NCI-H510A treated with DMSO at 0.1 percent for 48 hours (cell line): ENCODE results near the gene PPIF.

Source experiments
- DNase-seq: peaks from one replicate; lab custom pipeline; 2025; lab: John Stamatoyannopoulos, UW

PPIF gene

GRCh38 chr10:79387974-79388850, 40.9 kb downstream of the PPIF start:
- DNase-seq: no peak

- DNase-seq: no peak
Measured at GRCh38 chr10:79390057-79390456, 42.8 kb downstream of the PPIF start.

- no peak for DNase-seq
Measured at GRCh38 chr10:79390551-79391229, 43.4 kb downstream of the PPIF start.

- no peak for DNase-seq
Measured at GRCh38 chr10:79391231-79392019, 44.2 kb downstream of the PPIF start.

GRCh38 chr10:79392020-79392398, 44.7 kb downstream of the PPIF start:
- no peak for DNase-seq

- DNase-seq: no peak
Measured at GRCh38 chr10:79392506-79393176, 45.4 kb downstream of the PPIF start.

- no peak for DNase-seq
Measured at GRCh38 chr10:79393221-79393923, 46.1 kb downstream of the PPIF start.

- DNase-seq: no peak
Measured at GRCh38 chr10:79393924-79394610, 46.8 kb downstream of the PPIF start.

- DNase-seq: no peak
Measured at GRCh38 chr10:79394664-79395063, 47.4 kb downstream of the PPIF start.

GRCh38 chr10:79396520-79396919, 49.3 kb downstream of the PPIF start:
- DNase-seq: no peak

- no peak for DNase-seq
Measured at GRCh38 chr10:79397051-79397450, 49.8 kb downstream of the PPIF start.

GRCh38 chr10:79397575-79398303, 50.5 kb downstream of the PPIF start:
- no peak for DNase-seq

- DNase-seq: no peak
Measured at GRCh38 chr10:79398642-79399041, 51.4 kb downstream of the PPIF start.

GRCh38 chr10:79399223-79399831, 52.1 kb downstream of the PPIF start:
- DNase-seq: peak; percentile 48

- DNase-seq: peak; percentile 8
Measured at GRCh38 chr10:79400146-79401004, 53.1 kb downstream of the PPIF start.

GRCh38 chr10:79401015-79401921, 54.0 kb downstream of the PPIF start:
- no peak for DNase-seq

- no peak for DNase-seq
Measured at GRCh38 chr10:79402625-79402946, 55.3 kb downstream of the PPIF start.

- DNase-seq: no peak
Measured at GRCh38 chr10:79402951-79403350, 55.7 kb downstream of the PPIF start.
